H1 (cell line): Measurements from ENCODE around the gene KLHL15. TPM values are rescaled to one million over a fixed set of nuclear protein-coding genes. Genes with fewer than 3 reads are reported as not detected.

ENCODE experiments used
- CBX5 ChIP-seq: fragments of 300-800, 300-1000 bp; sonication (generic); IDR thresholded peaks from 2 replicates; pipeline ENCODE4 v1.7.1; 2016; ENCODE audit warnings: antibody characterized with exemption, low read length, low read depth
- CHD2 ChIP-seq: IDR thresholded peaks from 2 replicates; pipeline ENCODE4 v1.6.1; 2012; ENCODE audit warnings: low read length, improper control_type of control experiment
- polyA plus RNA-seq, 7 experiments: library from polyadenylated mRNA; depleted of rRNA in 3 of 7; stranded (reverse) in 5 of 7; unstranded in 2 of 7; fragments of >200 nt in 5 of 7; fragments of 200-250 nt in 2 of 7; gene quantifications; 1 replicate in 5 of 7; 2 replicates in 1 of 7; 4 replicates in 1 of 7; pipeline versions ENCODE4 v1.2.1 to v1.2.3, GENCODE V29; 2011 to 2013; ENCODE audit warnings: missing spikeins in 2 of 7, mixed read lengths in 2 of 7
- total RNA-seq: library from RNA; stranded (reverse); fragmentation: NEBNext Ultra II Directional; extraction: Animal tissue kit (Norgen Biotek cat#: 25700); gene quantifications from 2 replicates; pipeline ENCODE4 v1.2.1, GENCODE V29; 2021
- TF ChIP-seq, protein P1 (sequence below): fragments of 300-600 bp; sonication (generic); IDR thresholded peaks from 2 replicates; pipeline ENCODE4 v1.7.1; 2012; ENCODE audit warnings: low read length, moderate library complexity, mild to moderate bottlenecking, inconsistent platforms; ENCODE audit not compliant: insufficient replicate concordance

The KLHL15 gene
- total and polyA plus RNA-seq, 2 of the 8 experiments (the other 6 are each of a cell fraction or from before 2014, with no cell fraction given): 3.7 to 8.9 TPM

DNA sequence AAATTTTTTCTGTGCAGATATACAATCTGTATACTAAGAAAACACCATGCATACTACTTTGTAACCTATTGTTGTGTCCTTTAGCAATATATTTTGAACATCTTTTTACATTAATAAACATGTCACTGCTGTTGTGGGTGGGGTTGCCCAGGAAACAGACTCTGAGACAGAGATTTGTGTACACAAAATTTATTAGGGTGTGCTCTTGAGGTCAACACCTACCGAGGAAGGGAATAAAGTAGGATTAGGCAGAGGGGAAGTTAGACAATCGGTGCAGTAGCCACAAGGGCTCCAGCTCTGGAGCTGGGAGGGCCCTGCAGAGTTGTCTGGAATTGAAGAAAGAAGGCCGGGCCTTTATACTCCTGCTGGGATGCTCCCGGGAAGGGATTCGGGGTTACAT, 62.8 kb downstream of the KLHL15 start (continued):
- TF ChIP-seq, protein P1, sequence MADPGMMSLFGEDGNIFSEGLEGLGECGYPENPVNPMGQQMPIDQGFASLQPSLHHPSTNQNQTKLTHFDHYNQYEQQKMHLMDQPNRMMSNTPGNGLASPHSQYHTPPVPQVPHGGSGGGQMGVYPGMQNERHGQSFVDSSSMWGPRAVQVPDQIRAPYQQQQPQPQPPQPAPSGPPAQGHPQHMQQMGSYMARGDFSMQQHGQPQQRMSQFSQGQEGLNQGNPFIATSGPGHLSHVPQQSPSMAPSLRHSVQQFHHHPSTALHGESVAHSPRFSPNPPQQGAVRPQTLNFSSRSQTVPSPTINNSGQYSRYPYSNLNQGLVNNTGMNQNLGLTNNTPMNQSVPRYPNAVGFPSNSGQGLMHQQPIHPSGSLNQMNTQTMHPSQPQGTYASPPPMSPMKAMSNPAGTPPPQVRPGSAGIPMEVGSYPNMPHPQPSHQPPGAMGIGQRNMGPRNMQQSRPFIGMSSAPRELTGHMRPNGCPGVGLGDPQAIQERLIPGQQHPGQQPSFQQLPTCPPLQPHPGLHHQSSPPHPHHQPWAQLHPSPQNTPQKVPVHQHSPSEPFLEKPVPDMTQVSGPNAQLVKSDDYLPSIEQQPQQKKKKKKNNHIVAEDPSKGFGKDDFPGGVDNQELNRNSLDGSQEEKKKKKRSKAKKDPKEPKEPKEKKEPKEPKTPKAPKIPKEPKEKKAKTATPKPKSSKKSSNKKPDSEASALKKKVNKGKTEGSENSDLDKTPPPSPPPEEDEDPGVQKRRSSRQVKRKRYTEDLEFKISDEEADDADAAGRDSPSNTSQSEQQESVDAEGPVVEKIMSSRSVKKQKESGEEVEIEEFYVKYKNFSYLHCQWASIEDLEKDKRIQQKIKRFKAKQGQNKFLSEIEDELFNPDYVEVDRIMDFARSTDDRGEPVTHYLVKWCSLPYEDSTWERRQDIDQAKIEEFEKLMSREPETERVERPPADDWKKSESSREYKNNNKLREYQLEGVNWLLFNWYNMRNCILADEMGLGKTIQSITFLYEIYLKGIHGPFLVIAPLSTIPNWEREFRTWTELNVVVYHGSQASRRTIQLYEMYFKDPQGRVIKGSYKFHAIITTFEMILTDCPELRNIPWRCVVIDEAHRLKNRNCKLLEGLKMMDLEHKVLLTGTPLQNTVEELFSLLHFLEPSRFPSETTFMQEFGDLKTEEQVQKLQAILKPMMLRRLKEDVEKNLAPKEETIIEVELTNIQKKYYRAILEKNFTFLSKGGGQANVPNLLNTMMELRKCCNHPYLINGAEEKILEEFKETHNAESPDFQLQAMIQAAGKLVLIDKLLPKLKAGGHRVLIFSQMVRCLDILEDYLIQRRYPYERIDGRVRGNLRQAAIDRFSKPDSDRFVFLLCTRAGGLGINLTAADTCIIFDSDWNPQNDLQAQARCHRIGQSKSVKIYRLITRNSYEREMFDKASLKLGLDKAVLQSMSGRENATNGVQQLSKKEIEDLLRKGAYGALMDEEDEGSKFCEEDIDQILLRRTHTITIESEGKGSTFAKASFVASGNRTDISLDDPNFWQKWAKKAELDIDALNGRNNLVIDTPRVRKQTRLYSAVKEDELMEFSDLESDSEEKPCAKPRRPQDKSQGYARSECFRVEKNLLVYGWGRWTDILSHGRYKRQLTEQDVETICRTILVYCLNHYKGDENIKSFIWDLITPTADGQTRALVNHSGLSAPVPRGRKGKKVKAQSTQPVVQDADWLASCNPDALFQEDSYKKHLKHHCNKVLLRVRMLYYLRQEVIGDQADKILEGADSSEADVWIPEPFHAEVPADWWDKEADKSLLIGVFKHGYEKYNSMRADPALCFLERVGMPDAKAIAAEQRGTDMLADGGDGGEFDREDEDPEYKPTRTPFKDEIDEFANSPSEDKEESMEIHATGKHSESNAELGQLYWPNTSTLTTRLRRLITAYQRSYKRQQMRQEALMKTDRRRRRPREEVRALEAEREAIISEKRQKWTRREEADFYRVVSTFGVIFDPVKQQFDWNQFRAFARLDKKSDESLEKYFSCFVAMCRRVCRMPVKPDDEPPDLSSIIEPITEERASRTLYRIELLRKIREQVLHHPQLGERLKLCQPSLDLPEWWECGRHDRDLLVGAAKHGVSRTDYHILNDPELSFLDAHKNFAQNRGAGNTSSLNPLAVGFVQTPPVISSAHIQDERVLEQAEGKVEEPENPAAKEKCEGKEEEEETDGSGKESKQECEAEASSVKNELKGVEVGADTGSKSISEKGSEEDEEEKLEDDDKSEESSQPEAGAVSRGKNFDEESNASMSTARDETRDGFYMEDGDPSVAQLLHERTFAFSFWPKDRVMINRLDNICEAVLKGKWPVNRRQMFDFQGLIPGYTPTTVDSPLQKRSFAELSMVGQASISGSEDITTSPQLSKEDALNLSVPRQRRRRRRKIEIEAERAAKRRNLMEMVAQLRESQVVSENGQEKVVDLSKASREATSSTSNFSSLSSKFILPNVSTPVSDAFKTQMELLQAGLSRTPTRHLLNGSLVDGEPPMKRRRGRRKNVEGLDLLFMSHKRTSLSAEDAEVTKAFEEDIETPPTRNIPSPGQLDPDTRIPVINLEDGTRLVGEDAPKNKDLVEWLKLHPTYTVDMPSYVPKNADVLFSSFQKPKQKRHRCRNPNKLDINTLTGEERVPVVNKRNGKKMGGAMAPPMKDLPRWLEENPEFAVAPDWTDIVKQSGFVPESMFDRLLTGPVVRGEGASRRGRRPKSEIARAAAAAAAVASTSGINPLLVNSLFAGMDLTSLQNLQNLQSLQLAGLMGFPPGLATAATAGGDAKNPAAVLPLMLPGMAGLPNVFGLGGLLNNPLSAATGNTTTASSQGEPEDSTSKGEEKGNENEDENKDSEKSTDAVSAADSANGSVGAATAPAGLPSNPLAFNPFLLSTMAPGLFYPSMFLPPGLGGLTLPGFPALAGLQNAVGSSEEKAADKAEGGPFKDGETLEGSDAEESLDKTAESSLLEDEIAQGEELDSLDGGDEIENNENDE: no peak
- TF ChIP-seq CHD2 (no peak), CBX5 (no peak)
